ENCODE measurements around the gene CSE1L. TPM values are rescaled to one million over a fixed set of nuclear protein-coding genes. Genes with fewer than 3 reads are reported as not detected.
"Not testable (repeated sequence)": the region's sequence is repeated elsewhere in the genome, so short reads cannot be mapped to it uniquely, and the experiment has no call there.

Gene CSE1L
- total RNA-seq, 1 donor from 2014 or later, result 79.6 TPM

- no peaks in the 10 kb centered on the region for H3K27me3 Mint-ChIP-seq (ENCODE audit: low read depth)
- peaks cover 27% of the 10 kb centered on the region for H3K36me3 Mint-ChIP-seq
- no peaks in the 10 kb centered on the region for H3K4me1 Mint-ChIP-seq
- no peaks in the 10 kb centered on the region for H3K9me3 Mint-ChIP-seq
- no peak overlapping the region for H3K4me3 Mint-ChIP-seq
- TF ChIP-seq, protein P1, sequence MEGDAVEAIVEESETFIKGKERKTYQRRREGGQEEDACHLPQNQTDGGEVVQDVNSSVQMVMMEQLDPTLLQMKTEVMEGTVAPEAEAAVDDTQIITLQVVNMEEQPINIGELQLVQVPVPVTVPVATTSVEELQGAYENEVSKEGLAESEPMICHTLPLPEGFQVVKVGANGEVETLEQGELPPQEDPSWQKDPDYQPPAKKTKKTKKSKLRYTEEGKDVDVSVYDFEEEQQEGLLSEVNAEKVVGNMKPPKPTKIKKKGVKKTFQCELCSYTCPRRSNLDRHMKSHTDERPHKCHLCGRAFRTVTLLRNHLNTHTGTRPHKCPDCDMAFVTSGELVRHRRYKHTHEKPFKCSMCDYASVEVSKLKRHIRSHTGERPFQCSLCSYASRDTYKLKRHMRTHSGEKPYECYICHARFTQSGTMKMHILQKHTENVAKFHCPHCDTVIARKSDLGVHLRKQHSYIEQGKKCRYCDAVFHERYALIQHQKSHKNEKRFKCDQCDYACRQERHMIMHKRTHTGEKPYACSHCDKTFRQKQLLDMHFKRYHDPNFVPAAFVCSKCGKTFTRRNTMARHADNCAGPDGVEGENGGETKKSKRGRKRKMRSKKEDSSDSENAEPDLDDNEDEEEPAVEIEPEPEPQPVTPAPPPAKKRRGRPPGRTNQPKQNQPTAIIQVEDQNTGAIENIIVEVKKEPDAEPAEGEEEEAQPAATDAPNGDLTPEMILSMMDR (IDR thresholded peaks at IDR 0.05; ENCODE audit: unreplicated experiment), result no peak
- DNase-seq (ENCODE audit: low spot score in 2 of 2, unreplicated experiment in 2 of 2), result no peak
- H3K27ac Mint-ChIP-seq, result no peak overlapping the region
Observed at GRCh38 chr20:49024220-49024619, 21.9 kb upstream of the CSE1L start.

GRCh38 chr20:49028177-49028576 lies 17.9 kb upstream of the CSE1L start:
- peaks cover 30% of the 10 kb centered on the region for H3K36me3 Mint-ChIP-seq
- H3K27me3 Mint-ChIP-seq (ENCODE audit: low read depth); DNase-seq (ENCODE audit: low spot score in 2 of 2, unreplicated experiment in 2 of 2); H3K27ac Mint-ChIP-seq; H3K4me3 Mint-ChIP-seq; H3K4me1 Mint-ChIP-seq; H3K9me3 Mint-ChIP-seq: not testable (repeated sequence)

DNA sequence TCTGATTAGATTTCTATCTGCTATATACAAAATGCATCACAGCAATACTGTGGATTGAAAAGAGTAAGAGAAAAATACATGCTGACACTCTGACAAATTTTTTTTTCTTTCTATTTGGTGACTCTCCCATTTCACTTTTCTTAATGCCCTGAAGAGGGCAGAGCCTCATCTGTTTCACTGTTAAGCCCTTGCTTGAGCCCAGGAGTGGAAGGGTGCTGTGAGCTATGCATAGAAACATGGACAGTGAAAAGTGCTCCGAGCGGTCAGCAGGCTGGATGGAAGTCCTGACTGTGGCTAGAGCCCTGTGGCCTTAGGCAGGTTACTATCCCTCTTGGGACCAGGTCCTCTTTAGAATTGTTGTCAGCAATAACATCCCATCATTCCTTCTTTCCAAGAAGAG lies 17.4 kb upstream of the CSE1L start:
- H3K4me1 Mint-ChIP-seq, result no peaks in the 10 kb centered on the region
- H3K9me3 Mint-ChIP-seq, result no peaks in the 10 kb centered on the region
- DNase-seq (ENCODE audit: low spot score in 2 of 2, unreplicated experiment in 2 of 2), result no peak
- no peak overlapping the region for H3K27ac Mint-ChIP-seq
- no peaks in the 10 kb centered on the region for H3K27me3 Mint-ChIP-seq (ENCODE audit: low read depth)
- no peak overlapping the region for H3K4me3 Mint-ChIP-seq
- peaks cover 33% of the 10 kb centered on the region for H3K36me3 Mint-ChIP-seq
- TF ChIP-seq, protein P1 (IDR thresholded peaks at IDR 0.05; ENCODE audit: unreplicated experiment), result no peak

DNA sequence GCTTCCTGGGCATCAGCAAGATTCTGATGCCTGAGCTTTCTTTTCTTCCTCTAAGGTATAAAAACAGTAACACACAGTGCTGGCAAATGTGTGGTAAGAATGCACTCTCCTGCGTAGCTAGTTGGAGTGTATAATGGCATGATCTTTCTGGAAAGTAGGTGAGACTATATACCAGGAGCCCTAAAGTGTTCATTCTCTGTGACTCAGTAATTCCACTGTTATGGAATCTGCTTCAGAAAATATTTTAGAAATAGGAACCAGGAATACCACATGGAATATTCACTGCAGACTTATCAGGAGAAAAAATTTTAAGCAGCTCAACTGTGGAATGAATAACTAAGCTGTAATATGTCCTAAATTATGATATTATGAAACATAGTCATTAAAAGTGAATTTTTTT lies 16.9 kb upstream of the CSE1L start:
- peaks cover 33% of the 10 kb centered on the region for H3K36me3 Mint-ChIP-seq
- no peaks in the 10 kb centered on the region for H3K9me3 Mint-ChIP-seq
- no peak overlapping the region for H3K27ac Mint-ChIP-seq
- TF ChIP-seq, protein P1 (IDR thresholded peaks at IDR 0.05; ENCODE audit: unreplicated experiment), result no peak
- no peak overlapping the region for H3K4me3 Mint-ChIP-seq
- no peaks in the 10 kb centered on the region for H3K4me1 Mint-ChIP-seq
- H3K27me3 Mint-ChIP-seq (ENCODE audit: low read depth), result no peaks in the 10 kb centered on the region
- DNase-seq (ENCODE audit: low spot score in 2 of 2, unreplicated experiment in 2 of 2), result no peak

- DNase-seq (ENCODE audit: low spot score in 2 of 2, unreplicated experiment in 2 of 2), result no peak
- Mint-ChIP-seq H3K9me3 (no peaks in the 10 kb centered on the region), H3K36me3 (peaks cover 28% of the 10 kb centered on the region), H3K27me3 (ENCODE audit: low read depth) (no peaks in the 10 kb centered on the region), H3K27ac (no peak overlapping the region), H3K4me1 (no peaks in the 10 kb centered on the region), H3K4me3 (no peak overlapping the region)
- TF ChIP-seq, protein P1 (IDR thresholded peaks at IDR 0.05; ENCODE audit: unreplicated experiment), result no peak
Observed at GRCh38 chr20:49030954-49031619, 15.0 kb upstream of the CSE1L start.

DNA sequence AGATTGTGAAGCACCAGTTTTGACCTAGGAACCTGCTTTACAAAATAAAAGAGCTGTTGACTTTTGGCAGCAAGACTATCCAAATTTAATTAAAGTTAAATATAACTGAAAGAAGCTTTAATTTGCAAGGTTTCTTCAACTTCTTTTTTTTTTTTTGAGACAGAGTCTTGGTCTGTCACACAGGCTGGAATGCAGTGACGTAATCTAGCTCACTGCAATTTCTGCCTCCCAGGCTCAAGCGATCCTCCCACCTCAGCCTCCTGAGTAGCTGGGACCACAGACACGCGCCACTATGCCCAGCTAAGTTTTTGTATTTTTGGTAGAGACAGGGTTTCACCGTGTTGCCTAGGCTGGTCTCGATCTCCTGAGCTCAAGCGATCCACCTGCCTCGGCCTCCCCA lies 13.7 kb upstream of the CSE1L start:
- H3K27ac Mint-ChIP-seq, result no peak overlapping the region
- no peaks in the 10 kb centered on the region for H3K4me1 Mint-ChIP-seq
- no peak for DNase-seq (ENCODE audit: low spot score in 2 of 2, unreplicated experiment in 2 of 2)
- H3K9me3 Mint-ChIP-seq, result no peaks in the 10 kb centered on the region
- H3K36me3 Mint-ChIP-seq, result peaks cover 27% of the 10 kb centered on the region
- TF ChIP-seq, protein P1 (IDR thresholded peaks at IDR 0.05; ENCODE audit: unreplicated experiment), result no peak
- H3K4me3 Mint-ChIP-seq, result no peak overlapping the region
- H3K27me3 Mint-ChIP-seq (ENCODE audit: low read depth), result no peaks in the 10 kb centered on the region

Data from mesothelial cell of epicardium (in vitro differentiated cells).